ENCODE results near the gene EGFR. TPM values are rescaled to one million over a fixed set of nuclear protein-coding genes. Genes with fewer than 3 reads are reported as not detected.
A peak's percentile ranks its signal among the peaks of the same experiment; 100 is the strongest.

The EGFR gene
- total and polyA plus RNA-seq, 5 donors from 2014 or later: not detected

DNA sequence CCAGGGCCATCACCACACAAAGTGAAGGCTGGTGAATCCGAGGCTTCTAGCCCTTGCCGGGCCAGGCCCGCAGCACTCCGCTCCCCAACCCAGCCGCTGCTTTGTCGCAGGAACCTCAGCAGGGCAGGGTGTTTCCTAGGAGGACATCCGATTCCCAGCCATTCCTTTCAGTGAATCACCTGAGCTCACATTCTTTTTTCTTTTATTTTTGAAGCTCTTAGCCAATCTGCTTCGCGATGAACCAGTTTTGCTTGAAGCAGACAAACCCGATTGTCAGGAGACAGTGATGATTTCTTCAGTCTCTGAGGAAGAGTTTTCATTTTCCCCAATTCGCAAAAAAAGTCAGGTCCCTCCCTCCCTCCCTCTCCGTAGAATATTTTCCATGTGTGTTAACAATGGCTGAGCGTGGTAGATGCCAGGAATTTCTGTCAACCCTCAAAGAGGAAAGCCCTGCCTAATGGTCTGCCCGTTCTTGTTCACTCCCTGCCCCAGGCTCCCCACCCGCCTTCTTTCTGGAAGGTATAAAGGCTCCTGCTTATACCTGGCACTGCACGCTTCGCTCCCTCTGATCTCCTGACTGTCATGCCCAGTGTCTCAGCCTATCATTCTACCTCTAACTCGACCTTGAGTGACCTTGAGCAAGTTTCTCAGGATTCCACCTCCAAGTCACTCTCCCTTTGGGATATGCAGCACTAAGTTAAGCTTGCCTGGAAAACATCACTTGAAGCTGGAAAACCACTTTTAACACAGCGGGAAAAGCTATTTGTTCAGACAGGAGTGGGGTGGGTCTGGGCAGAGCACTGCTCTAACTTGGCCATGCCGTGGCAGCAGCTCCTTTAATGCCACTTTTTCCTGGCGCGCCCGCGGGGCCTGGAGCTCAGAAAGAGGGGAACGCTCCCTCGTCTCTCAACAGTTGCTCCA is 35.1 kb downstream of the EGFR start:
- Histone ChIP-seq H3K4me3 (ENCODE audit: low read depth, low read length) (no peak overlapping the region), H3K27me3 (ENCODE audit: control insufficient read depth, insufficient read depth, low read length) (peaks cover 2% of the 10 kb centered on the region), H3K36me3 (ENCODE audit: control insufficient read depth, insufficient read depth, low read length) (no peaks in the 10 kb centered on the region), H3K9me3 (ENCODE audit: control insufficient read depth in 2 of 2, low read length in 2 of 2) (no peaks in the 10 kb centered on the region), H3K27ac (ENCODE audit: insufficient read depth, low read length, poor library complexity, severe bottlenecking) (no peak overlapping the region), H3K4me1 (ENCODE audit: control insufficient read depth, insufficient read depth, low read length, poor library complexity, severe bottlenecking) (no peaks in the 10 kb centered on the region)
- no peak for DNase-seq
- Mint-ChIP-seq H3K4me1 (peaks cover 0 to 5% (median 0%) of the 10 kb centered on the region in 4 donors), H3K27ac (no peak overlapping the region), H3K9me3 (peaks cover 0 to 1% (median 0%) of the 10 kb centered on the region in 7 donors), H3K4me3 (no peak overlapping the region), H3K27me3 (peaks cover 14% of the 10 kb centered on the region), H3K36me3 (no peaks in the 10 kb centered on the region)
- ATAC-seq (ENCODE audit: low read depth in 2 of 2): no peak

DNA sequence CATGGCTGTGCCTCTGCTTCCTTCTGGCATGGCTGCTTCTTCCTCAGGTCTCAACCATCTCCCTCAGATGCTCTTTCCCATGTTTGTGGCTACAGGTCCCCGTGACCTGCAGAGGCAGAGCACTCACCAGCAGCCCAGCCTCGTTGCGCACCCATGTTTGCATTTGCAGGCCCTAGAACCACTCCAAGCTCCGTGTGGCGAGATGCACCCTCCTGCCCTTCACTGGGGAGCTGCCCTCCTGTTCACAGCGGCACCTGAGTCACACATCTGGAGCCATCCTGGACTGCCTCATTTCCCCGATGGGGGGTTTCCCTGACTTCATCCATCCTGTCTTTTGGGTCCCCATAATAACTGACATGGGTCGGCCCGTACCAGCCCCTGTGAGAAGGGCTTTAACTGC is 35.9 kb downstream of the EGFR start:
- Histone ChIP-seq H3K4me1 (ENCODE audit: control insufficient read depth, insufficient read depth, low read length, poor library complexity, severe bottlenecking) (no peaks in the 10 kb centered on the region), H3K36me3 (ENCODE audit: control insufficient read depth, insufficient read depth, low read length) (no peaks in the 10 kb centered on the region), H3K4me3 (ENCODE audit: low read depth, low read length) (no peak overlapping the region), H3K27me3 (ENCODE audit: control insufficient read depth, insufficient read depth, low read length) (peaks cover 2% of the 10 kb centered on the region), H3K9me3 (ENCODE audit: control insufficient read depth in 2 of 2, low read length in 2 of 2) (no peaks in the 10 kb centered on the region), H3K27ac (ENCODE audit: insufficient read depth, low read length, poor library complexity, severe bottlenecking) (no peak overlapping the region)
- no peak for DNase-seq
- Mint-ChIP-seq H3K27ac (no peak overlapping the region), H3K9me3 (peaks cover 0 to 1% (median 0%) of the 10 kb centered on the region in 7 donors), H3K36me3 (no peaks in the 10 kb centered on the region), H3K4me1 (peaks cover 0 to 5% (median 0%) of the 10 kb centered on the region in 4 donors), H3K27me3 (peaks cover 14% of the 10 kb centered on the region), H3K4me3 (no peak overlapping the region)
- ATAC-seq (ENCODE audit: low read depth in 2 of 2): no peak

DNA sequence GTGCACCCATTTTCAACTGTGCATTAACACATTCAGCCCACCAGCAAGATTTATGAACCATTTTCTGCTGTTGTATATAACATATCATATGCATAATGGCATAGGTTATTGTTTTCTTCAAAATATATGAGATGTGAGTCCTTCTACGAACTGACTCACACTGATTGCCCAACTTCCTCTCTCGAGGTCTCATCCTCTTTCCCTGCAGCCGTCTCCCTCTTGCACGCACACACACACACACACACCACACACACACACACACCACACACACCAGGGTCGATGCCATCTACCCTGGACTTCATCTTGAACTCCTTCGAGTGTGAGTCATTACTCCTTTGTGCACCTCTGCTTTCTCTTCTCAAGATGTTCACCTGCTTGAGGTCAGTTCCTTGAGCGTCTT is 36.7 kb downstream of the EGFR start:
- Histone ChIP-seq H3K36me3 (ENCODE audit: control insufficient read depth, insufficient read depth, low read length) (no peaks in the 10 kb centered on the region), H3K9me3 (ENCODE audit: control insufficient read depth in 2 of 2, low read length in 2 of 2) (no peaks in the 10 kb centered on the region), H3K4me3 (ENCODE audit: low read depth, low read length) (no peak overlapping the region), H3K27ac (ENCODE audit: insufficient read depth, low read length, poor library complexity, severe bottlenecking) (no peak overlapping the region), H3K4me1 (ENCODE audit: control insufficient read depth, insufficient read depth, low read length, poor library complexity, severe bottlenecking) (no peaks in the 10 kb centered on the region), H3K27me3 (ENCODE audit: control insufficient read depth, insufficient read depth, low read length) (peaks cover 2% of the 10 kb centered on the region)
- H3K4me1 Mint-ChIP-seq: peaks cover 0 to 5% (median 0%) of the 10 kb centered on the region in 4 donors
- no peaks in the 10 kb centered on the region for H3K36me3 Mint-ChIP-seq
- H3K27ac Mint-ChIP-seq: no peak overlapping the region
- H3K9me3 Mint-ChIP-seq: peaks cover 0 to 1% (median 0%) of the 10 kb centered on the region in 7 donors
- no peak for ATAC-seq (ENCODE audit: low read depth in 2 of 2)
- peaks cover 14% of the 10 kb centered on the region for H3K27me3 Mint-ChIP-seq
- DNase-seq: no peak
- no peak overlapping the region for H3K4me3 Mint-ChIP-seq

DNA sequence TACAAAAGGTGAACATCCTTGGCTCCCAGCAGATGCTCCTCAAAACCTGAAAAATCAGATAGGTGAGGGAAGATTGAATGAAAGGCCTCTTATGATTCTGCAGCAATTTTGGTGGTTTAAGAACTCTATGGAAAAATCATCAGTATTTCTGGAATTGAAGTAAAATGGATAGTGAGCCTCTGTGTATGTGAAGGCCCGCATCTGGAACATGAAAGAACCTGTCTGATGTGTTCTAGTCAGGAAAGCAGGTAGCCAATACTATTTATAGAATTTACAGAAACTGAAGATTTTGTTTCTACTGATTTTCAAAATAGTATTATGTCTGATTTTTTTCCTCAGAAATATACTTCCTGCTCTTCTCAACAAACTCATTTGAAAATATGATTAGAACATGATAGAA is 37.3 kb downstream of the EGFR start:
- no peaks in the 10 kb centered on the region for H3K36me3 ChIP-seq (ENCODE audit: control insufficient read depth, insufficient read depth, low read length)
- no peaks in the 10 kb centered on the region for H3K9me3 ChIP-seq (ENCODE audit: control insufficient read depth in 2 of 2, low read length in 2 of 2)
- H3K4me1 ChIP-seq (ENCODE audit: control insufficient read depth, insufficient read depth, low read length, poor library complexity, severe bottlenecking): no peaks in the 10 kb centered on the region
- Mint-ChIP-seq H3K4me1 (peaks cover 0 to 5% (median 0%) of the 10 kb centered on the region in 4 donors), H3K27me3 (peaks cover 14% of the 10 kb centered on the region), H3K4me3 (no peak overlapping the region), H3K9me3 (peaks cover 0 to 1% (median 0%) of the 10 kb centered on the region in 7 donors), H3K27ac (no peak overlapping the region), H3K36me3 (no peaks in the 10 kb centered on the region)
- H3K27me3 ChIP-seq (ENCODE audit: control insufficient read depth, insufficient read depth, low read length): peaks cover 2% of the 10 kb centered on the region
- no peak for ATAC-seq (ENCODE audit: low read depth in 2 of 2)
- H3K4me3 ChIP-seq (ENCODE audit: low read depth, low read length): no peak overlapping the region
- DNase-seq: no peak
- no peak overlapping the region for H3K27ac ChIP-seq (ENCODE audit: insufficient read depth, low read length, poor library complexity, severe bottlenecking)

DNA sequence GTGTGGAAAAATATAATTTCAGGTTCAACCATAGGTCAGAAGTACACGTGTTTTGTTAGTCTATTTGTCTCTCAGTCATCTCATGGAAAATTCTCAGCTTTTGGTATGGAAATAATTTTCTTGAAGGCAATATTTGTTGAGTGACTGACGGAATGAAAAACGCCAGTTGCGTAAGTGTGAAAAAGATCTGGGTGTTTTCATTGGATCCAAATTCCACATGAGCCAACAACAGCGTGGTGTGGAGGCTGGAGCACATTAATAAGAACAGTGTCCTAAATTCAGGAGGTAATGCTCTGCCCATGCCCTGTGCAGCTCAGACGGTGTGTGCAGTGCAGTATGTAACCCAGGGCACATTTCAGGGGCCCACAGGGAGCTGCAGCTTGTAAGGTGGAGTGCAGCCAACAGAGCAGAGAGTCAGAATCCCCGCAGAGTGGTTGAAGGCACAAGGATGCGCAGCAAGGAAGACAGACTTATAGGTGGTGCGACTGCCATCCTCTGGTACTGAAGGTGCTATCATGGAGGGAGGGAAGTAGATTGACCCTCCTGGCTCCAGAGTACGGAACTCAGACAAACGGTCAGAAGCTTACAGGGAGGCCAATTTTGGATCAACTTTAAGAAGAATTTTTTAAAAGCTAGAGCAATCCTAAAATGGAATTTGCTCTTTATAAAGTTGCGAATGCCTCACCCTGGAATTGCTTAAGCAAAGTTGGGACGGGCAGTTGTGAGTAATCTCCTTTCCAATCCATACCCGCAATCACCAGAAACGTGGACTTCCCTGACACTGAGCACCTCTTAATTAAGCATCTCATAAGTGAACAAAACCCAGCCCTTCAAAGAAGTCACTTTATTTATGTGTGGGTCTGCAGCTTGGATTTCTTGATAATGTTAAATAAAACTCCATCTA is 38.0 kb downstream of the EGFR start:
- Histone ChIP-seq H3K27ac (ENCODE audit: insufficient read depth, low read length, poor library complexity, severe bottlenecking) (no peak overlapping the region), H3K9me3 (ENCODE audit: control insufficient read depth in 2 of 2, low read length in 2 of 2) (no peaks in the 10 kb centered on the region), H3K36me3 (ENCODE audit: control insufficient read depth, insufficient read depth, low read length) (no peaks in the 10 kb centered on the region), H3K27me3 (ENCODE audit: control insufficient read depth, insufficient read depth, low read length) (peaks cover 2% of the 10 kb centered on the region), H3K4me3 (ENCODE audit: low read depth, low read length) (no peak overlapping the region), H3K4me1 (ENCODE audit: control insufficient read depth, insufficient read depth, low read length, poor library complexity, severe bottlenecking) (no peaks in the 10 kb centered on the region)
- H3K4me3 Mint-ChIP-seq: peak overlapping the region in 1 of 4 donors; percentile 85
- no peak overlapping the region for H3K27ac Mint-ChIP-seq
- no peak for DNase-seq
- H3K27me3 Mint-ChIP-seq: peaks cover 14% of the 10 kb centered on the region
- ATAC-seq (ENCODE audit: low read depth in 2 of 2): no peak
- H3K4me1 Mint-ChIP-seq: peaks cover 0 to 5% (median 0%) of the 10 kb centered on the region in 4 donors
- H3K36me3 Mint-ChIP-seq: no peaks in the 10 kb centered on the region
- H3K9me3 Mint-ChIP-seq: peaks cover 0 to 1% (median 0%) of the 10 kb centered on the region in 7 donors

DNA sequence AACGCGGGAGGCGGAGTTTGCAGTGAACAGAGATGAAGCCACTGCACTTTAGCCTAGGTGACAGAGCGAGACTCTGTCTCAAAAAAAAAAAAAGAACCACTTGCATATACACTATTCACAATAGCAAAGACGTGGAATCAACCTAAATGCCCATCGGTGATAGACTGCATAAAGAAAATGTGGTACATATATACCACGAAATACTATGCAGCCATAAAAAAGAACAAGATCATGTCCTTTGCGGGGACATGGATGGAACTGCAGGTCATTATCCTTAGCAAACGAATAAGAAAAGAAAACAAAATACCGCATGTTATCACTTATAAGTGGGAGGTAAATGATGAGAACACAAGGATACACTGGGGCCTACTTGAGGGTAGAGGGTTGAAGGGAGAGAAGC is 39.5 kb downstream of the EGFR start:
- no peak for DNase-seq
- no peaks in the 10 kb centered on the region for H3K9me3 ChIP-seq (ENCODE audit: control insufficient read depth in 2 of 2, low read length in 2 of 2)
- peaks cover 0 to 5% (median 0%) of the 10 kb centered on the region in 4 donors for H3K4me1 Mint-ChIP-seq
- no peaks in the 10 kb centered on the region for H3K36me3 Mint-ChIP-seq
- H3K36me3 ChIP-seq (ENCODE audit: control insufficient read depth, insufficient read depth, low read length): no peaks in the 10 kb centered on the region
- no peak overlapping the region for H3K27ac ChIP-seq (ENCODE audit: insufficient read depth, low read length, poor library complexity, severe bottlenecking)
- H3K27me3 ChIP-seq (ENCODE audit: control insufficient read depth, insufficient read depth, low read length): peaks cover 2% of the 10 kb centered on the region
- no peaks in the 10 kb centered on the region for H3K4me1 ChIP-seq (ENCODE audit: control insufficient read depth, insufficient read depth, low read length, poor library complexity, severe bottlenecking)
- no peak overlapping the region for H3K27ac Mint-ChIP-seq
- ATAC-seq (ENCODE audit: low read depth in 2 of 2): no peak
- H3K4me3 ChIP-seq (ENCODE audit: low read depth, low read length): no peak overlapping the region
- H3K9me3 Mint-ChIP-seq: peaks cover 0 to 2% (median 0%) of the 10 kb centered on the region in 7 donors
- peaks cover 6% of the 10 kb centered on the region for H3K27me3 Mint-ChIP-seq
- no peak overlapping the region for H3K4me3 Mint-ChIP-seq

DNA sequence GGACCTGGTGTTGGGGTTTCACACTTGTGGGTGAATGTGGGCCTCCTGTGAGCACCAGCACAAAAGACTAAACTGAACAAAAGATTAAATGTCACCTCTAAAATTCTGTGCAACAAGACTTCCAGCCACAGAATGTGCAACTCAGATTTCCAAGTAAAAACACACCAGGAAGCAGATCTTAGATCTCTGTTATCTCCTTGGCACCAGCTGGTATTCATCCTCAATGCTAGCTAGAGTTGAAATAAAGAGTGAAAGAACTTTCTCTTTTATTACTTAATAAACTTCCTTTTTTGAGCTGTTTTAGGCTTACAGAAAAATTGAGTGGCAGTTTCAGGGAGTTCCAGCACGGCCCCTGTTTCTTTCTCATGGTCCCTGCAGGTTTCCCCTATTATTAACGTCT is 40.2 kb downstream of the EGFR start:
- Mint-ChIP-seq H3K27me3 (peaks cover 5% of the 10 kb centered on the region), H3K4me3 (no peak overlapping the region), H3K27ac (no peak overlapping the region), H3K4me1 (peaks cover 0 to 5% (median 0%) of the 10 kb centered on the region in 4 donors), H3K9me3 (peaks cover 0 to 2% (median 0%) of the 10 kb centered on the region in 7 donors), H3K36me3 (no peaks in the 10 kb centered on the region)
- Histone ChIP-seq H3K27me3 (ENCODE audit: control insufficient read depth, insufficient read depth, low read length) (peaks cover 3% of the 10 kb centered on the region), H3K9me3 (ENCODE audit: control insufficient read depth in 2 of 2, low read length in 2 of 2) (no peaks in the 10 kb centered on the region), H3K27ac (ENCODE audit: insufficient read depth, low read length, poor library complexity, severe bottlenecking) (no peak overlapping the region), H3K4me3 (ENCODE audit: low read depth, low read length) (no peak overlapping the region), H3K4me1 (ENCODE audit: control insufficient read depth, insufficient read depth, low read length, poor library complexity, severe bottlenecking) (no peaks in the 10 kb centered on the region), H3K36me3 (ENCODE audit: control insufficient read depth, insufficient read depth, low read length) (no peaks in the 10 kb centered on the region)
- DNase-seq: no peak
- ATAC-seq (ENCODE audit: low read depth in 2 of 2): no peak

All from CD4-positive, CD25-positive, alpha-beta regulatory T cell (primary cell).